Panc1 (cell line): Measurements from ENCODE around the gene LRGUK. TPM values are rescaled to one million over a fixed set of nuclear protein-coding genes. Genes with fewer than 3 reads are reported as not detected.

Experiments used
- ATAC-seq: fragments of 200-7000 bp; cut with Tn5 transposase; 2 replicates; pipeline ENCODE4 v1.9.1; 2020; ENCODE audit warnings: mild to moderate bottlenecking, moderate library complexity
- BruUV-seq: library from RNA; stranded (reverse); fragments of 400-500 nt; replicated peaks from 2 replicates; lab custom pipeline; 2021; lab: Mats Ljungman, UMichigan
- CTCF ChIA-PET: fragments of 300-600 bp; sonication (Branson Sonifier 250); formaldehyde crosslinking; loops from one replicate; lab custom pipeline; 2022; ENCODE audit warnings: antibody characterized with exemption; lab: Charles Lee
- POLR2A ChIA-PET: fragments of 300-600 bp; sonication (Branson Sonifier 250); formaldehyde crosslinking; loops from one replicate; lab custom pipeline; 2022; ENCODE audit warnings: antibody characterized with exemption; lab: Charles Lee
- DNase-seq: peaks from one replicate; pipeline ENCODE4 v3.0.0-alpha.2; 2010; ENCODE audit warnings: low read depth, low spot score
- H3K27ac ChIP-seq: 2 replicates; pipeline ENCODE4 v1.5.1; 2011; ENCODE audit warnings: mild to moderate bottlenecking, low read length, inconsistent platforms
- H3K27me3 ChIP-seq: fragments of 200-500 bp; sonication (Bioruptor generic); 2 replicates; pipeline ENCODE4 v1.6.0; 2014; ENCODE audit warnings: low read length, inconsistent platforms; ENCODE audit not compliant: control insufficient read depth, insufficient read depth
- H3K36me3 ChIP-seq: fragments of 200-500 bp; sonication (Bioruptor generic); 2 replicates; pipeline ENCODE4 v1.5.1; 2014; ENCODE audit warnings: inconsistent platforms, mild to moderate bottlenecking, low read length, moderate library complexity; ENCODE audit not compliant: control insufficient read depth, insufficient read depth
- H3K4me1 ChIP-seq: 2 replicates; pipeline ENCODE4 v1.5.1; 2011; ENCODE audit warnings: inconsistent platforms, mild to moderate bottlenecking, low read length, moderate library complexity; ENCODE audit not compliant: control insufficient read depth, insufficient read depth
- H3K4me3 ChIP-seq, 2 experiments: 2 replicates each; pipeline ENCODE4 v1.5.1; 2011 to 2012; ENCODE audit warnings: low read depth in 2 of 2, low read length in 2 of 2, mild to moderate bottlenecking in 2 of 2, inconsistent platforms in 1 of 2, moderate library complexity in 1 of 2
- H3K9me3 ChIP-seq: fragments of 200-500 bp; sonication (Bioruptor generic); 2 replicates; pipeline ENCODE4 v1.5.1; 2014; ENCODE audit warnings: low read depth, mild to moderate bottlenecking, inconsistent platforms, low read length, moderate library complexity; ENCODE audit not compliant: control insufficient read depth, insufficient read depth
- CTCF ChIP-seq: fragments of 450-650 bp; IDR thresholded peaks from 2 replicates; pipeline ENCODE4 v1.5.1; 2017; ENCODE audit warnings: mild to moderate bottlenecking
- POLR2AphosphoS5 ChIP-seq: IDR thresholded peaks from 2 replicates; pipeline ENCODE4 v1.6.1; 2012; ENCODE audit warnings: mild to moderate bottlenecking, low read depth, low read length, moderate library complexity
- REST ChIP-seq, 2 experiments: IDR thresholded peaks; 2 replicates each; pipeline ENCODE4 v1.6.1; 2011 to 2012; ENCODE audit warnings: low read depth in 2 of 2, control low read depth in 1 of 2, low read length in 1 of 2, mild to moderate bottlenecking in 1 of 2, moderate library complexity in 1 of 2; ENCODE audit not compliant: insufficient read depth in 1 of 2
- SIN3A ChIP-seq: IDR thresholded peaks from 2 replicates; pipeline ENCODE4 v1.6.1; 2012; ENCODE audit warnings: low read depth, mild to moderate bottlenecking, low read length, moderate library complexity, borderline replicate concordance; ENCODE audit not compliant: insufficient read depth
- TCF7L2 ChIP-seq: IDR thresholded peaks from 2 replicates; pipeline ENCODE4 v1.6.1; 2011; ENCODE audit warnings: mild to moderate bottlenecking, low read depth, low read length, inconsistent platforms
- in situ Hi-C: cut with HindIII; loops from 2 replicates; pipeline ENCODE4 v1.10.0; 2016; ENCODE audit warnings: low sequenced_read_pairs, low pct_unique_long_range_greater_than_20kb
- intact Hi-C: fragments of 100-400 bp; cut with micrococcal nuclease; formaldehyde crosslinking; loops from one replicate; pipeline ENCODE4 v1.10.0; 2022; ENCODE audit not compliant: unreplicated experiment
- total RNA-seq: library from RNA; stranded (reverse); gene quantifications from one replicate; pipeline ENCODE4 v1.2.1, GENCODE V29; 2021; ENCODE audit not compliant: unreplicated experiment

The LRGUK gene
- total RNA-seq, 1 experiment from 2014 or later: 0.23 TPM

DNA sequence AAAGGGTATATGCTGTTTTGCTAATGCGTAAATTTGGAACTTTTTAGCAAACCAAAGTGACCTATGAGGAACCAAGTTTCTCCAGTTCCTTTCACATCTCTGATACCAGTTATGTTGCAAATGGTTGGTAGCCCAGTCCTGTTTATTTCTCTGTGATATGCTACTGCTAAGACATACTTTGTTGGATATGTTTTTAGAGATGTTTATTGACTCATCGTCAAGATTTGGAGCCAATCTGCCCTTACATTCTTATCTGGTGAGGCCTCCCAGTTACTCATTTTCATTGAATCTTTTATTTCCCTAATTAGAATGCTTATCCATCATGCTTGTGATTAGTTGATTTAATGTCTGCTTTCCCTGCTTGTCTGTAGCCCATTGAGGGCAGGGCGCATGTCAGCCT, 58.9 kb downstream of the LRGUK start:
- ATAC-seq: no peak
- no peaks in the 10 kb centered on the region for H3K4me1 ChIP-seq
- no TSS peak for BruUV-seq
- H3K27me3 ChIP-seq: peaks cover 6% of the 10 kb centered on the region; the same call in 1 of the 2 replicates
- ChIA-PET POLR2A (no interaction called here), CTCF (no interaction called here)
- H3K27ac ChIP-seq: no peak overlapping the region
- no peak overlapping the region for H3K4me3 ChIP-seq
- no peaks in the 10 kb centered on the region for H3K9me3 ChIP-seq
- no peak for TF ChIP-seq CTCF
- no peak for TF ChIP-seq TCF7L2
- TF ChIP-seq REST (IDR thresholded peaks at IDR 0.05; ENCODE audit: insufficient read depth in 1 of 2, low read depth in 2 of 2, low read length in 1 of 2): no peak
- TF ChIP-seq POLR2AphosphoS5: no peak
- DNase-seq: no peak
- intact Hi-C loops (no loop called here), in situ Hi-C loops (no loop called here)
- no peaks in the 10 kb centered on the region for H3K36me3 ChIP-seq

- Histone ChIP-seq H3K27me3 (peaks cover 5% of the 10 kb centered on the region; the same call in 1 of the 2 replicates), H3K4me3 (no peak overlapping the region), H3K27ac (no peak overlapping the region), H3K4me1 (no peaks in the 10 kb centered on the region), H3K36me3 (no peaks in the 10 kb centered on the region), H3K9me3 (no peaks in the 10 kb centered on the region)
- CTCF ChIA-PET: no interaction called here
- POLR2A ChIA-PET: no interaction called here
- TF ChIP-seq POLR2AphosphoS5: no peak
- no peak for TF ChIP-seq SIN3A
- no peak for TF ChIP-seq TCF7L2
- TF ChIP-seq REST (IDR thresholded peaks at IDR 0.05; ENCODE audit: insufficient read depth in 1 of 2, low read depth in 2 of 2, low read length in 1 of 2): no peak
- TF ChIP-seq CTCF: no peak
- no peak for DNase-seq
- intact Hi-C loops: no loop called here
- no TSS peak for BruUV-seq
- no peak for ATAC-seq
- in situ Hi-C loops: no loop called here
Observed at GRCh38 chr7:134186801-134187200, 59.7 kb downstream of the LRGUK start.
